Measurements from ENCODE around the gene ATXN7L3B. TPM values are rescaled to one million over a fixed set of nuclear protein-coding genes. Genes with fewer than 3 reads are reported as not detected.

Gene ATXN7L3B
- total RNA-seq, 3 donors from 2014 or later (not counting 1 experiment from before 2014, with no cell fraction given), result 49.0 to 61.4 (median 51.6) TPM

- Histone ChIP-seq H3K27ac (ENCODE audit: low read length) (no peak overlapping the region), H3K4me1 (ENCODE audit: control insufficient read depth, insufficient read depth, low read length) (no peaks in the 10 kb centered on the region), H3K36me3 (ENCODE audit: control insufficient read depth, insufficient read depth, low read length) (no peaks in the 10 kb centered on the region), H3K9me3 (ENCODE audit: control insufficient read depth, insufficient read depth, low read length) (no peaks in the 10 kb centered on the region), H3K27me3 (ENCODE audit: control insufficient read depth, insufficient read depth, low read length) (no peaks in the 10 kb centered on the region), H3K4me3 (ENCODE audit: low read length) (no peak overlapping the region)
- H3K4me3 Mint-ChIP-seq, result no peak overlapping the region
- no peak for TF ChIP-seq CTCF (IDR thresholded peaks at IDR 0.05)
- intact Hi-C loops (cut with micrococcal nuclease), result no loop called here
- WGBS (ENCODE audit: insufficient coverage), result 78% methylated on average over 2 of the region's 2 CpGs
- no peaks in the 10 kb centered on the region for H3K4me1 Mint-ChIP-seq
- H3K36me3 Mint-ChIP-seq, result no peaks in the 10 kb centered on the region
- no peak overlapping the region for H3K27ac Mint-ChIP-seq
- DNase-seq (no peak), ATAC-seq (no peak)
- no peaks in the 10 kb centered on the region for H3K9me3 Mint-ChIP-seq
- H3K27me3 Mint-ChIP-seq (ENCODE audit: low read depth in 2 of 2), result peaks cover 3 to 13% of the 10 kb centered on the region in 2 donors
Measured at GRCh38 chr12:74578486-74578885, 40.9 kb downstream of the ATXN7L3B start.

- no peaks in the 10 kb centered on the region for H3K36me3 Mint-ChIP-seq
- H3K27ac Mint-ChIP-seq, result no peak overlapping the region
- H3K4me1 Mint-ChIP-seq, result no peaks in the 10 kb centered on the region
- no peak for TF ChIP-seq CTCF (IDR thresholded peaks at IDR 0.05)
- peaks cover 3 to 12% of the 10 kb centered on the region in 2 donors for H3K27me3 Mint-ChIP-seq (ENCODE audit: low read depth in 2 of 2)
- no peaks in the 10 kb centered on the region for H3K9me3 Mint-ChIP-seq
- H3K4me3 Mint-ChIP-seq, result no peak overlapping the region
- Histone ChIP-seq H3K9me3 (ENCODE audit: control insufficient read depth, insufficient read depth, low read length) (no peaks in the 10 kb centered on the region), H3K36me3 (ENCODE audit: control insufficient read depth, insufficient read depth, low read length) (no peaks in the 10 kb centered on the region), H3K4me1 (ENCODE audit: control insufficient read depth, insufficient read depth, low read length) (no peaks in the 10 kb centered on the region), H3K27ac (ENCODE audit: low read length) (no peak overlapping the region), H3K4me3 (ENCODE audit: low read length) (no peak overlapping the region), H3K27me3 (ENCODE audit: control insufficient read depth, insufficient read depth, low read length) (no peaks in the 10 kb centered on the region)
- ATAC-seq (no peak), DNase-seq (no peak)
- intact Hi-C loops (cut with micrococcal nuclease), result no loop called here
- 74% methylated on average over 1 of the region's 1 CpG for WGBS (ENCODE audit: insufficient coverage)
Measured at GRCh38 chr12:74579446-74579845, 41.8 kb downstream of the ATXN7L3B start.

DNA sequence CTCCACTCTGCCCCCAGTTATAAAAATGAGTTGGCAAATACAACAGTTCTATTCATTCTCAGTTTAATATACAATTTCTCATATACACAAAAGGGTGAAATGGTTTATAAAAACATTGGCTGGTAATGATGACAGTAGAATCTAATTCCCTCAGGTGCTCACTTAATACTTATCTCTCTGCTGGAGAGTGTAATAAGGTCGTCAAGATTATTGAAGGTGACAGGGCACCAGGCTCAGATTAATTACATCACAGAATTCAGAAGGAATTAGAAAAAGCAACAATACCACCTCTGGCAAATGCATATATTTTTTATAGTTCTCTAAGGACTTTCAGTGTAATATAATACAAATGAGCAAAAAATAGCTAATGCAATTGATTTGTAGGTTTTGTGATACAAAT, 42.3 kb downstream of the ATXN7L3B start:
- no peaks in the 10 kb centered on the region for H3K9me3 ChIP-seq (ENCODE audit: control insufficient read depth, insufficient read depth, low read length)
- Mint-ChIP-seq H3K27me3 (ENCODE audit: low read depth in 2 of 2) (peaks cover 3 to 12% of the 10 kb centered on the region in 2 donors), H3K4me1 (no peaks in the 10 kb centered on the region), H3K36me3 (no peaks in the 10 kb centered on the region), H3K27ac (no peak overlapping the region), H3K9me3 (no peaks in the 10 kb centered on the region), H3K4me3 (no peak overlapping the region)
- intact Hi-C loops (cut with micrococcal nuclease), result no loop called here
- DNase-seq, result no peak
- H3K4me3 ChIP-seq (ENCODE audit: low read length), result no peak overlapping the region
- ATAC-seq, result no peak
- TF ChIP-seq CTCF (IDR thresholded peaks at IDR 0.05), result no peak
- H3K27ac ChIP-seq (ENCODE audit: low read length), result no peak overlapping the region
- no peaks in the 10 kb centered on the region for H3K27me3 ChIP-seq (ENCODE audit: control insufficient read depth, insufficient read depth, low read length)
- no CpG with 5 or more reads among the region's 1 CpG for WGBS (ENCODE audit: insufficient coverage)
- H3K36me3 ChIP-seq (ENCODE audit: control insufficient read depth, insufficient read depth, low read length), result no peaks in the 10 kb centered on the region
- no peaks in the 10 kb centered on the region for H3K4me1 ChIP-seq (ENCODE audit: control insufficient read depth, insufficient read depth, low read length)

DNA sequence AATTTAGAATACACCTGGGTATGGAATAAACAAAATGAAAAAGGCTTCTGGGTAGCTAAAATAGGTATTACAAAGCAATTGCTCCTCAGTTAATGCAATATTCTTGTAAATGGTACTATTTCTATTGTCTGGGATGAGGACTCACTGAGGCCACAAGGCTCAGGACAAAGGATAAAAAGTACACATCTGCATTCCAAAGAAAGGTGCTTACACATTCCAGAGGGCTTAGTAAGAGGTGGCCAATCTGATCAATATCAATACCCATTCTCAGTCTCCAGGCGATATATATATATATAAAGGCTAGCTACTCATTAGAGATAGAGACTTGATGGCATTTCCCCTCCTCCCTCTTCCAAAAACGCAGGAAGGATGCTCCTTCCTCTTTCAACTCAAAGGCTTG, 43.8 kb downstream of the ATXN7L3B start:
- no peaks in the 10 kb centered on the region for H3K4me1 ChIP-seq (ENCODE audit: control insufficient read depth, insufficient read depth, low read length)
- WGBS (ENCODE audit: insufficient coverage), result no CpG with 5 or more reads among the region's 2 CpGs
- H3K4me3 Mint-ChIP-seq, result no peak overlapping the region
- no peak for TF ChIP-seq CTCF (IDR thresholded peaks at IDR 0.05)
- no peaks in the 10 kb centered on the region for H3K4me1 Mint-ChIP-seq
- no peak overlapping the region for H3K4me3 ChIP-seq (ENCODE audit: low read length)
- no peaks in the 10 kb centered on the region for H3K9me3 ChIP-seq (ENCODE audit: control insufficient read depth, insufficient read depth, low read length)
- no peak overlapping the region for H3K27ac ChIP-seq (ENCODE audit: low read length)
- no peaks in the 10 kb centered on the region for H3K27me3 ChIP-seq (ENCODE audit: control insufficient read depth, insufficient read depth, low read length)
- no peak overlapping the region for H3K27ac Mint-ChIP-seq
- no peak for DNase-seq
- H3K27me3 Mint-ChIP-seq (ENCODE audit: low read depth in 2 of 2), result peaks cover 3 to 12% of the 10 kb centered on the region in 2 donors
- no peak for ATAC-seq
- H3K36me3 ChIP-seq (ENCODE audit: control insufficient read depth, insufficient read depth, low read length), result no peaks in the 10 kb centered on the region
- intact Hi-C loops (cut with micrococcal nuclease), result no loop called here
- no peaks in the 10 kb centered on the region for H3K36me3 Mint-ChIP-seq
- no peaks in the 10 kb centered on the region for H3K9me3 Mint-ChIP-seq
